IPS DF 19.7 (cell line): ENCODE data around the gene CHRM4.

Experiments
- DNase-seq: peaks from one replicate; pipeline ENCODE4 v3.0.0-alpha.2; 2013; ENCODE audit warnings: low read depth, low spot score

The CHRM4 gene

GRCh38 chr11:46367244-46367915, 24.2 kb downstream of the CHRM4 start:
- DNase-seq = no peak

- DNase-seq = no peak
These were observed 24.9 kb downstream of the CHRM4 start for GRCh38 chr11:46366661-46367161.

GRCh38 chr11:46366260-46366659, 25.3 kb downstream of the CHRM4 start:
- DNase-seq = no peak

- no peak for DNase-seq
These were observed 26.8 kb downstream of the CHRM4 start for GRCh38 chr11:46364791-46365190.

- no peak for DNase-seq
These were observed 27.5 kb downstream of the CHRM4 start for GRCh38 chr11:46364056-46364455.

GRCh38 chr11:46363455-46364005, 28.0 kb downstream of the CHRM4 start:
- DNase-seq = no peak

GRCh38 chr11:46363031-46363407, 28.6 kb downstream of the CHRM4 start:
- DNase-seq = no peak

- no peak for DNase-seq
These were observed 29.2 kb downstream of the CHRM4 start for GRCh38 chr11:46362156-46363030.

GRCh38 chr11:46361283-46362155, 30.1 kb downstream of the CHRM4 start:
- DNase-seq = no peak

GRCh38 chr11:46360878-46361277, 30.7 kb downstream of the CHRM4 start:
- no peak for DNase-seq

GRCh38 chr11:46359953-46360352, 31.6 kb downstream of the CHRM4 start:
- no peak for DNase-seq

- DNase-seq = no peak
These were observed 34.1 kb downstream of the CHRM4 start for GRCh38 chr11:46357483-46357936.

GRCh38 chr11:46356924-46357482, 34.6 kb downstream of the CHRM4 start:
- DNase-seq = no peak

GRCh38 chr11:46353698-46354097, 37.9 kb downstream of the CHRM4 start:
- no peak for DNase-seq

- no peak for DNase-seq
These were observed 39.3 kb downstream of the CHRM4 start for GRCh38 chr11:46352063-46352841.

- no peak for DNase-seq
These were observed 40.0 kb downstream of the CHRM4 start for GRCh38 chr11:46351606-46352005.

GRCh38 chr11:46351148-46351547, 40.4 kb downstream of the CHRM4 start:
- no peak for DNase-seq

- DNase-seq = no peak
These were observed 40.9 kb downstream of the CHRM4 start for GRCh38 chr11:46350695-46351094.

- DNase-seq = no peak
These were observed 42.8 kb downstream of the CHRM4 start for GRCh38 chr11:46348566-46349401.
